Activated T-cell treated with anti-CD3 and anti-CD28 coated beads, Interleukin-2, amount 50 U/mL, for 1 hour (primary cell): ENCODE results near the gene POLR2H.
"Not testable (repeated sequence)": the region's sequence is repeated elsewhere in the genome, so short reads cannot be mapped to it uniquely, and the experiment has no call there.

Experiments
- DNase-seq: peaks from one replicate; pipeline ENCODE4 v3.0.0-alpha.2; 2020

Gene POLR2H

GRCh38 chr3:184336547-184337398 lies 24.7 kb upstream of the POLR2H start:
- DNase-seq, result no peak

GRCh38 chr3:184337399-184337714 lies 24.2 kb upstream of the POLR2H start, which contains the start of gene FAM131A:
Gene FAM131A (plus strand): TSS chr3:184337600. CDS start chr3:184337631, 31 bp downstream.
- DNase-seq, result no peak

- no peak for DNase-seq
Observed at GRCh38 chr3:184337981-184338380, 23.5 kb upstream of the POLR2H start.

GRCh38 chr3:184338511-184338945 lies 23.0 kb upstream of the POLR2H start:
- no peak for DNase-seq

GRCh38 chr3:184339001-184339400 lies 22.5 kb upstream of the POLR2H start:
- DNase-seq, result no peak

GRCh38 chr3:184339451-184340135 lies 21.9 kb upstream of the POLR2H start:
- not testable (repeated sequence) for DNase-seq

GRCh38 chr3:184341925-184342324 lies 19.6 kb upstream of the POLR2H start:
- DNase-seq, result no peak

GRCh38 chr3:184343200-184343876 lies 18.2 kb upstream of the POLR2H start:
- DNase-seq, result no peak

- no peak for DNase-seq
Observed at GRCh38 chr3:184344579-184345316, 16.8 kb upstream of the POLR2H start.

GRCh38 chr3:184345317-184346144 lies 16.0 kb upstream of the POLR2H start:
- no peak for DNase-seq

GRCh38 chr3:184346480-184347190 lies 14.9 kb upstream of the POLR2H start:
- DNase-seq, result no peak

- DNase-seq, result no peak
Observed at GRCh38 chr3:184347321-184348056, 14.0 kb upstream of the POLR2H start.

- no peak for DNase-seq
Observed at GRCh38 chr3:184348057-184348382, 13.5 kb upstream of the POLR2H start.

GRCh38 chr3:184349563-184350470 lies 11.7 kb upstream of the POLR2H start:
- no peak for DNase-seq

GRCh38 chr3:184350618-184351017 lies 10.9 kb upstream of the POLR2H start:
- no peak for DNase-seq

GRCh38 chr3:184351511-184352148 lies 9.9 kb upstream of the POLR2H start:
- no peak for DNase-seq

GRCh38 chr3:184352149-184352785 lies 9.2 kb upstream of the POLR2H start:
- DNase-seq, result no peak

GRCh38 chr3:184352897-184353545 lies 8.5 kb upstream of the POLR2H start:
- no peak for DNase-seq
